ENCODE measurements around the gene FUOM.

Gene FUOM

GRCh38 chr10:133365461-133366129 is 7.8 kb upstream of the FUOM start:
- TF ChIP-seq SUZ12 (IDR thresholded peaks at IDR 0.05) (no peak), FOXM1 (IDR thresholded peaks at IDR 0.05; ENCODE audit: borderline replicate concordance) (no peak), FOXK2 (IDR thresholded peaks at IDR 0.05) (no peak), BHLHE40 (IDR thresholded peaks at IDR 0.05; ENCODE audit: borderline replicate concordance) (no peak), CTBP1 (IDR thresholded peaks at IDR 0.05; ENCODE audit: borderline replicate concordance) (no peak), HDGF (IDR thresholded peaks at IDR 0.05; ENCODE audit: borderline replicate concordance) (no peak), LEF1 (IDR thresholded peaks at IDR 0.05; ENCODE audit: borderline replicate concordance) (no peak), ARNT (IDR thresholded peaks at IDR 0.05) (no peak), ELF4 (IDR thresholded peaks at IDR 0.05) (no peak), FOXA1 (IDR thresholded peaks at IDR 0.05) (no peak), ZNF384 (IDR thresholded peaks at IDR 0.05) (no peak), TARDBP (IDR thresholded peaks at IDR 0.05) (no peak), PKNOX1 (IDR thresholded peaks at IDR 0.05) (no peak), NFRKB (IDR thresholded peaks at IDR 0.05) (no peak), L3MBTL2 (conservative IDR thresholded peaks at IDR 0.05) (no peak), SP1 (IDR thresholded peaks at IDR 0.05) (no peak)
- POLR2A ChIA-PET: no interaction called here
- DNase-seq (ENCODE audit: extremely low spot score): no peak
- CTCF ChIA-PET: no interaction called here

GRCh38 chr10:133364645-133365431 is 7.0 kb upstream of the FUOM start:
- no peak for DNase-seq (ENCODE audit: extremely low spot score)
- ChIA-PET POLR2A (interaction anchor here (1.0 kb wide), 1 partner anchor 8 kb away, joined by 3 read pairs; the partner anchor contains the start of gene ECHS1), CTCF (interaction anchor here (0.6 kb wide), 1 partner anchor 35 kb away, joined by 3 read pairs; no protein-coding TSS in a partner anchor)
- TF ChIP-seq ELF4 (IDR thresholded peaks at IDR 0.05) (no peak), FOXK2 (IDR thresholded peaks at IDR 0.05) (no peak), CTBP1 (IDR thresholded peaks at IDR 0.05; ENCODE audit: borderline replicate concordance) (no peak), SP1 (IDR thresholded peaks at IDR 0.05) (no peak), FOXM1 (IDR thresholded peaks at IDR 0.05; ENCODE audit: borderline replicate concordance) (no peak), BHLHE40 (IDR thresholded peaks at IDR 0.05; ENCODE audit: borderline replicate concordance) (no peak), SUZ12 (IDR thresholded peaks at IDR 0.05) (no peak), ARNT (IDR thresholded peaks at IDR 0.05) (no peak)

GRCh38 chr10:133362846-133363245 is 5.0 kb upstream of the FUOM start:
- POLR2A ChIA-PET: interaction anchor here (0.7 kb wide), 1 partner anchor 15 kb away, joined by 4 read pairs; no protein-coding TSS in a partner anchor
- no peak for DNase-seq (ENCODE audit: extremely low spot score)
- CTCF ChIA-PET: no interaction called here
- no peak for TF ChIP-seq ZNF384 (IDR thresholded peaks at IDR 0.05)
- TF ChIP-seq SUZ12 (IDR thresholded peaks at IDR 0.05): no peak
- no peak for TF ChIP-seq ELF4 (IDR thresholded peaks at IDR 0.05)
- no peak for TF ChIP-seq LEF1 (IDR thresholded peaks at IDR 0.05; ENCODE audit: borderline replicate concordance)
- no peak for TF ChIP-seq TARDBP (IDR thresholded peaks at IDR 0.05)
- TF ChIP-seq BHLHE40 (IDR thresholded peaks at IDR 0.05; ENCODE audit: borderline replicate concordance): no peak
- TF ChIP-seq ARNT (IDR thresholded peaks at IDR 0.05): no peak
- TF ChIP-seq FOXM1 (IDR thresholded peaks at IDR 0.05; ENCODE audit: borderline replicate concordance): no peak
- TF ChIP-seq FOXA1 (IDR thresholded peaks at IDR 0.05): no peak
- TF ChIP-seq FOXK2 (IDR thresholded peaks at IDR 0.05): no peak
- TF ChIP-seq SP1 (IDR thresholded peaks at IDR 0.05): no peak
- TF ChIP-seq L3MBTL2 (conservative IDR thresholded peaks at IDR 0.05): no peak
- no peak for TF ChIP-seq PKNOX1 (IDR thresholded peaks at IDR 0.05)
- TF ChIP-seq CTBP1 (IDR thresholded peaks at IDR 0.05; ENCODE audit: borderline replicate concordance): no peak
- no peak for TF ChIP-seq NFRKB (IDR thresholded peaks at IDR 0.05)
- TF ChIP-seq HDGF (IDR thresholded peaks at IDR 0.05; ENCODE audit: borderline replicate concordance): no peak

- DNase-seq (ENCODE audit: extremely low spot score): no peak
- CTCF ChIA-PET: interaction anchor here (1.6 kb wide), 1 partner anchor 32 kb away, joined by 7 read pairs; no protein-coding TSS in a partner anchor
- TF ChIP-seq L3MBTL2 (conservative IDR thresholded peaks at IDR 0.05): no peak
- TF ChIP-seq FOXA1 (IDR thresholded peaks at IDR 0.05): no peak
- no peak for TF ChIP-seq FOXK2 (IDR thresholded peaks at IDR 0.05)
- no peak for TF ChIP-seq FOXM1 (IDR thresholded peaks at IDR 0.05; ENCODE audit: borderline replicate concordance)
- no peak for TF ChIP-seq PKNOX1 (IDR thresholded peaks at IDR 0.05)
- no peak for TF ChIP-seq ELF4 (IDR thresholded peaks at IDR 0.05)
- no peak for TF ChIP-seq ZNF384 (IDR thresholded peaks at IDR 0.05)
- TF ChIP-seq TARDBP (IDR thresholded peaks at IDR 0.05): no peak
- no peak for TF ChIP-seq SP1 (IDR thresholded peaks at IDR 0.05)
- TF ChIP-seq ARNT (IDR thresholded peaks at IDR 0.05): no peak
- TF ChIP-seq HDGF (IDR thresholded peaks at IDR 0.05; ENCODE audit: borderline replicate concordance): no peak
- TF ChIP-seq SUZ12 (IDR thresholded peaks at IDR 0.05): no peak
- TF ChIP-seq NFRKB (IDR thresholded peaks at IDR 0.05): no peak
- no peak for TF ChIP-seq LEF1 (IDR thresholded peaks at IDR 0.05; ENCODE audit: borderline replicate concordance)
- POLR2A ChIA-PET: interaction anchor here (1.3 to 2.5 kb wide), 2 partner anchors 9 to 12 kb away, joined by 6 to 23 read pairs; partner anchors contain the start of gene ECHS1
These were observed 4.1 kb upstream of the FUOM start for GRCh38 chr10:133361773-133362441.

GRCh38 chr10:133361227-133361626 is 3.4 kb upstream of the FUOM start:
- DNase-seq (ENCODE audit: extremely low spot score): no peak
- ChIA-PET POLR2A (interaction anchor here (1.3 to 2.5 kb wide), 2 partner anchors 9 to 12 kb away, joined by 6 to 23 read pairs; partner anchors contain the start of gene ECHS1), CTCF (interaction anchor here (1.0 to 1.6 kb wide), 2 partner anchors 25 to 32 kb away, joined by 3 to 7 read pairs; partner anchors contain the start of gene CALY)
- TF ChIP-seq SUZ12 (IDR thresholded peaks at IDR 0.05) (no peak), L3MBTL2 (conservative IDR thresholded peaks at IDR 0.05) (no peak), ELF4 (IDR thresholded peaks at IDR 0.05) (no peak), SP1 (IDR thresholded peaks at IDR 0.05) (no peak), TARDBP (IDR thresholded peaks at IDR 0.05) (no peak), LEF1 (IDR thresholded peaks at IDR 0.05; ENCODE audit: borderline replicate concordance) (no peak), ZNF384 (IDR thresholded peaks at IDR 0.05) (no peak), FOXM1 (IDR thresholded peaks at IDR 0.05; ENCODE audit: borderline replicate concordance) (no peak)
